OCI-LY7 (cell line): ENCODE results near the gene TK2. TPM values are rescaled to one million over a fixed set of nuclear protein-coding genes. Genes with fewer than 3 reads are reported as not detected.
A peak's percentile ranks its signal among the peaks of the same experiment; 100 is the strongest.

ENCODE experiments used
- BruUV-seq: library from RNA; stranded (reverse); fragments of 400-500 nt; replicated peaks from 2 replicates; lab custom pipeline; 2021; lab: Mats Ljungman, UMichigan
- CTCF ChIA-PET: fragments of 300-600 bp; sonication (Branson Sonifier 250); formaldehyde crosslinking; loops from one replicate; lab custom pipeline; 2022; ENCODE audit warnings: antibody characterized with exemption; ENCODE audit not compliant: unreplicated experiment; lab: Charles Lee
- POLR2A ChIA-PET: fragments of 300-600 bp; sonication (Branson Sonifier 250); formaldehyde crosslinking; loops from one replicate; lab custom pipeline; 2022; ENCODE audit warnings: antibody characterized with exemption; lab: Charles Lee
- DNase-seq: peaks from one replicate; pipeline ENCODE4 v3.0.0-alpha.2; 2015; ENCODE audit warnings: low spot score
- H2AFZ ChIP-seq: fragments of 200-600 bp; sonication (generic), shearing (Covaris generic); 2 replicates; pipeline ENCODE4 v1.6.1; 2014; ENCODE audit warnings: mild to moderate bottlenecking, antibody characterized with exemption, low read length, moderate library complexity
- H3K27ac ChIP-seq: fragments of 200-600 bp; sonication (generic); 2 replicates; pipeline ENCODE4 v1.5.1; 2014; ENCODE audit warnings: mixed run types, low read depth, mild to moderate bottlenecking, moderate library complexity, low read length, inconsistent platforms; ENCODE audit not compliant: poor library complexity, severe bottlenecking
- H3K36me3 ChIP-seq: fragments of 200-600 bp; sonication (generic); 2 replicates; pipeline ENCODE4 v1.6.1; 2014; ENCODE audit warnings: mild to moderate bottlenecking, antibody characterized with exemption, low read length, moderate library complexity, mixed read lengths; ENCODE audit not compliant: insufficient read depth
- H3K4me1 ChIP-seq: fragments of 200-600 bp; sonication (generic); 2 replicates; pipeline ENCODE4 v1.5.1; 2014; ENCODE audit warnings: mild to moderate bottlenecking, low read length; ENCODE audit not compliant: insufficient read depth, poor library complexity, severe bottlenecking
- H3K4me2 ChIP-seq: fragments of 200-600 bp; sonication (generic); 2 replicates; pipeline ENCODE4 v1.6.1; 2014; ENCODE audit warnings: mild to moderate bottlenecking, low read length
- H3K4me3 ChIP-seq: fragments of 200-600 bp; sonication (generic); 2 replicates; pipeline ENCODE4 v1.5.1; 2014; ENCODE audit warnings: mild to moderate bottlenecking, low read depth, low read length; ENCODE audit not compliant: poor library complexity, severe bottlenecking
- H3K79me2 ChIP-seq: fragments of 200-600 bp; sonication (generic); 2 replicates; pipeline ENCODE4 v1.6.1; 2016; ENCODE audit warnings: low read depth, mild to moderate bottlenecking, low read length, moderate library complexity, mixed read lengths; ENCODE audit not compliant: insufficient read depth
- H3K9me2 ChIP-seq: fragments of 200-600 bp; sonication (generic); 2 replicates; pipeline ENCODE4 v1.6.1; 2016; ENCODE audit warnings: mild to moderate bottlenecking, low read length, mixed read lengths; ENCODE audit not compliant: insufficient read depth
- H3K9me3 ChIP-seq: fragments of 200-600 bp; sonication (generic); 2 replicates; pipeline ENCODE4 v1.6.1; 2014; ENCODE audit warnings: mild to moderate bottlenecking, mixed run types, low read length, mixed read lengths
- H4K20me1 ChIP-seq: fragments of 200-600 bp; sonication (generic); 2 replicates; pipeline ENCODE4 v1.6.1; 2014; ENCODE audit warnings: mild to moderate bottlenecking, antibody characterized with exemption, low read length, moderate library complexity, mixed read lengths; ENCODE audit not compliant: insufficient read depth
- EZH2phosphoT487 ChIP-seq: fragments of 200-600 bp; sonication (generic); IDR thresholded peaks from 2 replicates; pipeline ENCODE4 v1.6.1; 2018; ENCODE audit warnings: low read depth, borderline replicate concordance, mild to moderate bottlenecking, mixed run types, antibody characterized with exemption, low read length, moderate library complexity, mixed read lengths
- intact Hi-C: fragments of 100-400 bp; cut with micrococcal nuclease; formaldehyde crosslinking; loops from one replicate; pipeline ENCODE4 v1.10.0; 2022; ENCODE audit not compliant: unreplicated experiment
- total RNA-seq, 2 experiments: library from RNA; depleted of rRNA in 1 of 2; stranded (reverse); fragments of >200 nt in 1 of 2; shearing (Covaris generic) in 1 of 2; gene quantifications; 2 replicates each; pipeline ENCODE4 v1.2.3, GENCODE V29; 2014 to 2022
- TF ChIP-seq, protein P1 (sequence below): fragments of 200-600 bp; sonication (generic); conservative IDR thresholded peaks from 2 replicates; pipeline ENCODE4 v1.5.1; 2014; ENCODE audit warnings: mild to moderate bottlenecking, antibody characterized with exemption, low read length, moderate library complexity, mixed read lengths

TK2 gene
- total RNA-seq, 2 experiments from 2014 or later = 0.06 to 1.9 TPM

DNA sequence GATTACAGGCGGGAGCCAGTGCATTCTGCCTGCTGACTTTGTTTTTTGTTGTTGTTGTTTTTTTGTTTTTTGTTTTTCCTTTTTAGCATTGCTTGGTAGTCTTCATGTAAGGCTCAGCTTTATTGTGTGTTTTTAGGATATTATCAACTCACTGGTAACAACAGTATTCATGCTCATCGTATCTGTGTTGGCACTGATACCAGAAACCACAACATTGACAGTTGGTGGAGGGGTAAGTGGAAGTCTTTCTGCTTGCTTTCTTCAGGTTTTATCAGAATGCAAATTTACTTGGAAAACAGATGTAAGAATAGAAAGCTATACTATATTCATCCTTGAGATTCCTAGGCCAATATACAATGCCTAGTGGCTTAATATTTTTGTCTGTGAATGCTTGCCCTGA is 13.1 kb upstream of the TK2 start:
- Histone ChIP-seq H3K4me1 (no peaks in the 10 kb centered on the region), H3K27ac (no peak overlapping the region), H4K20me1 (no peaks in the 10 kb centered on the region), H3K36me3 (peaks cover 88% of the 10 kb centered on the region), H3K9me2 (no peaks in the 10 kb centered on the region), H3K4me3 (no peak overlapping the region), H3K9me3 (no peaks in the 10 kb centered on the region), H3K79me2 (no peaks in the 10 kb centered on the region), H3K4me2 (no peak overlapping the region), H2AFZ (no peak overlapping the region)
- ChIA-PET POLR2A (interaction anchor here (0.6 to 1.5 kb wide), 5 partner anchors 9 to 125 kb away, joined by 3 to 5 read pairs (median 4); no protein-coding TSS in a partner anchor), CTCF (interaction anchor here (0.9 kb wide), 1 partner anchor 9 kb away, joined by 3 read pairs; no protein-coding TSS in a partner anchor)
- TF ChIP-seq EZH2phosphoT487 = no peak
- TF ChIP-seq, protein P1, sequence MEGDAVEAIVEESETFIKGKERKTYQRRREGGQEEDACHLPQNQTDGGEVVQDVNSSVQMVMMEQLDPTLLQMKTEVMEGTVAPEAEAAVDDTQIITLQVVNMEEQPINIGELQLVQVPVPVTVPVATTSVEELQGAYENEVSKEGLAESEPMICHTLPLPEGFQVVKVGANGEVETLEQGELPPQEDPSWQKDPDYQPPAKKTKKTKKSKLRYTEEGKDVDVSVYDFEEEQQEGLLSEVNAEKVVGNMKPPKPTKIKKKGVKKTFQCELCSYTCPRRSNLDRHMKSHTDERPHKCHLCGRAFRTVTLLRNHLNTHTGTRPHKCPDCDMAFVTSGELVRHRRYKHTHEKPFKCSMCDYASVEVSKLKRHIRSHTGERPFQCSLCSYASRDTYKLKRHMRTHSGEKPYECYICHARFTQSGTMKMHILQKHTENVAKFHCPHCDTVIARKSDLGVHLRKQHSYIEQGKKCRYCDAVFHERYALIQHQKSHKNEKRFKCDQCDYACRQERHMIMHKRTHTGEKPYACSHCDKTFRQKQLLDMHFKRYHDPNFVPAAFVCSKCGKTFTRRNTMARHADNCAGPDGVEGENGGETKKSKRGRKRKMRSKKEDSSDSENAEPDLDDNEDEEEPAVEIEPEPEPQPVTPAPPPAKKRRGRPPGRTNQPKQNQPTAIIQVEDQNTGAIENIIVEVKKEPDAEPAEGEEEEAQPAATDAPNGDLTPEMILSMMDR = no peak
- no TSS peak for BruUV-seq
- DNase-seq = no peak
- intact Hi-C loops = no loop called here

DNA sequence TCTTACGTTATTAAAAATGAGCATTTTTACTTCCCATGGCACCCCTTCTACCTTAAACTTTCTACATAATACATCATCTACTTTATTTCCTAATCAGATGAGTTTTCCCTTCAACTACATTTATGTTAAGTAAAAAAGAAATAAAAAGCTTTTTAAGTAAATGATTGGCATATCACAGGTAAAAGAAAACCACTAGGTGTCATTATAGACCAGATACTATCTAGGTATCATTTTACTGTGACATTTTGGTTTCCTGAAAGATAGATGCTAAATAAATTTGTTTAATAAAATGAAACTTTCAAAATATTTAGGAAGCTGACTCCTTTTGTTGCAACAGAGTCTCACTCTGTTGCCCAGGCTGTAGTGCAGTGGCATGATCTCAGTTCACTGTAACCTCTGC is 12.5 kb upstream of the TK2 start:
- no peak for TF ChIP-seq EZH2phosphoT487
- TF ChIP-seq, protein P1 = peak; percentile 61
- Histone ChIP-seq H4K20me1 (no peaks in the 10 kb centered on the region), H3K9me2 (no peaks in the 10 kb centered on the region), H3K4me3 (no peak overlapping the region), H3K4me2 (no peak overlapping the region), H3K4me1 (no peaks in the 10 kb centered on the region), H3K9me3 (no peaks in the 10 kb centered on the region), H3K27ac (no peak overlapping the region), H2AFZ (no peak overlapping the region), H3K36me3 (peaks cover 90% of the 10 kb centered on the region), H3K79me2 (peaks cover 3% of the 10 kb centered on the region; the same call in 1 of the 2 replicates)
- intact Hi-C loops = no loop called here
- BruUV-seq = no TSS peak
- no peak for DNase-seq
- ChIA-PET CTCF (no interaction called here), POLR2A (interaction anchor here (1.0 to 1.1 kb wide), 2 partner anchors 9 to 10 kb away, joined by 4 to 6 read pairs; partner anchors contain the start of gene CKLF)

DNA sequence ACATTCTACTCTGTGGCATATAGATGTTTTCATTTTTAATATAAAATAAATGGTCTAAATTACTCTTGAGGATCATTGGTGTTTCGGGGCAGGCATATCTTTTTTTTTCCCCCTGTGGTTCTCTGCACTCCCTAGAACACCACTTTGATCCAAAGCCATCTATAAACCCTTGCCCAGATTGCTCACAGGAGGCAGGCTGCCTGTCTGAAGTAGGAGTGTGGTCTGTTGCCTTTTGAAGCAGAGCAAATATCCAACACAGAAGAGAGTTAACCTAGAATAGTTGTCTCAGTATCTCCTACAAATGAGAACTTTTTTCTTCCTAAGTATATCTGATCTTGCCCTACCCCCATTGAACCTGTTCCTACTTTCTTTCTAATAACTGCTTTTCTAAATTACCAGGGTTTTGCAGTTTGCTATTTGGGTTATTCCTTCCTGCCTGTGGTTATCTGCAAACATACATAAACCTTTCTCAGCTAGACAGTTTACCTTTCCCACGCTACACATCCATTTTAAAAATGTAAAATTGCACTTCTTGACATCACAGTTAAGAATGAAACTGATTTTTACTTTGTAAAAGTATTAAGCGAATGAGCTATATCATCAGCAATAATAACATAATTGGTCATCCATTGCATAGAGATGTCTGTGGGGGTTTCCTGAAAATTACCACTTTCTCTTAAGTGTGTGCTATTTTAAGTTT is 11.6 kb upstream of the TK2 start:
- POLR2A ChIA-PET = interaction anchor here (0.6 to 1.1 kb wide), 3 partner anchors 9 to 25 kb away, joined by 3 to 6 read pairs (median 4); partner anchors contain the start of gene CKLF
- Histone ChIP-seq H3K79me2 (peaks cover 8% of the 10 kb centered on the region; the same call in 1 of the 2 replicates), H3K4me2 (no peak overlapping the region), H4K20me1 (no peaks in the 10 kb centered on the region), H3K9me3 (no peaks in the 10 kb centered on the region), H2AFZ (no peak overlapping the region), H3K4me1 (no peaks in the 10 kb centered on the region), H3K4me3 (no peak overlapping the region), H3K36me3 (peaks cover 89% of the 10 kb centered on the region), H3K9me2 (no peaks in the 10 kb centered on the region), H3K27ac (no peak overlapping the region)
- TF ChIP-seq, protein P1 = no peak
- TF ChIP-seq EZH2phosphoT487 = no peak
- intact Hi-C loops = no loop called here
- CTCF ChIA-PET = no interaction called here
- no TSS peak for BruUV-seq
- DNase-seq = no peak
